Stomach (tissue), 9 donors: ENCODE measurements around the gene WDR7. TPM values are rescaled to one million over a fixed set of nuclear protein-coding genes. Genes with fewer than 3 reads are reported as not detected.

Source experiments
- DNase-seq, 2 donors: peaks; one replicate each; pipeline versions ENCODE4 v3.0.0 to v3.0.0-alpha.2; 2013 to 2019
- H3K27ac ChIP-seq, 5 donors: fragments of 200-600 bp in 4 of 5; sonication (generic) in 4 of 5; one replicate each; pipeline ENCODE4 v1.5.1; 2013 to 2019; ENCODE audit warnings: mild to moderate bottlenecking in 1 of 5, moderate library complexity in 1 of 5
- H3K27me3 ChIP-seq, 3 donors: fragments of 200-600 bp; sonication (generic); one replicate each; pipeline ENCODE4 v1.5.1; 2017 to 2019; ENCODE audit warnings: mixed run types in 1 of 3
- H3K36me3 ChIP-seq, 4 donors: fragments of 200-600 bp; sonication (generic); 1 replicate in 3 of 4; 2 replicates in 1 of 4; pipeline ENCODE4 v1.5.1; 2016 to 2019
- H3K4me1 ChIP-seq, 4 donors: fragments of 200-600 bp; sonication (generic); one replicate each; pipeline ENCODE4 v1.5.1; 2016 to 2019
- H3K4me3 ChIP-seq, 4 donors: fragments of 200-600 bp; sonication (generic) in 3 of 4; one replicate each; pipeline ENCODE4 v1.5.1; 2016 to 2019; ENCODE audit warnings: mild to moderate bottlenecking in 1 of 4
- H3K9me3 ChIP-seq, 4 donors: fragments of 200-600 bp; sonication (generic); one replicate each; pipeline ENCODE4 v1.5.1; 2016 to 2019
- CTCF ChIP-seq, 7 experiments: fragments of 450-650 bp in 4 of 7; fragments of 200-600 bp in 3 of 7; sonication (generic) in 3 of 7; IDR thresholded peaks; one replicate each; pipeline ENCODE4 v1.5.1; 2016 to 2019; ENCODE audit warnings: antibody characterized with exemption in 7 of 7, control low read depth in 2 of 7, mild to moderate bottlenecking in 1 of 7
- EP300 ChIP-seq: sonication (generic); formaldehyde crosslinking; IDR thresholded peaks from one replicate; pipeline ENCODE4 v1.6.1; 2017; ENCODE audit warnings: antibody characterized with exemption
- POLR2A ChIP-seq, 4 donors: fragments of 450-650 bp; IDR thresholded peaks; one replicate each; pipeline ENCODE4 v1.6.1; 2016; ENCODE audit warnings: antibody characterized with exemption in 4 of 4, control low read depth in 2 of 4, mild to moderate bottlenecking in 1 of 4, moderate library complexity in 1 of 4
- POLR2AphosphoS5 ChIP-seq, 3 donors: sonication (generic); formaldehyde crosslinking; IDR thresholded peaks; one replicate each; pipeline ENCODE4 v1.6.1; 2016; ENCODE audit warnings: antibody characterized with exemption in 3 of 3
- WGBS, 5 donors: extraction: QIAGEN DNeasy Blood & Tissue Kit in 3 of 5; methylation state at CpG; one replicate each; pipeline versions ENCODE4 v1.1.5 to v1.1.7; 2013 to 2018; 5-methylcytosine and 5-hydroxymethylcytosine counted together
- intact Hi-C: fragments of 100-400 bp; cut with DNase I; formaldehyde crosslinking; loops from one replicate; pipeline ENCODE4 v1.15.1; 2023; ENCODE audit warnings: low total_unique reads
- polyA plus RNA-seq, 3 donors: library from polyadenylated mRNA; stranded (reverse); fragments of 200-250 nt; gene quantifications; one replicate each; pipeline ENCODE4 v1.2.3, GENCODE V29; 2013
- small RNA-seq, 4 donors: library from RNA; depleted of rRNA; stranded (forward); fragments of <200 nt; gene quantifications; one replicate each; pipeline ENCODE3, GENCODE V24; 2016
- total RNA-seq, 5 donors: library from RNA; depleted of rRNA; stranded (reverse); fragments of >200 nt; gene quantifications; one replicate each; pipeline versions ENCODE4 v1.1.0 to v1.2.3, GENCODE V29; 2014 to 2016
- donor health status: healthy with polysubstance abuse.
- donor health status: Bipolar disorder and iron deficiency.
- donor health status: healthy.

WDR7 gene
- total and polyA plus RNA-seq, 8 donors: 1.7 to 250 (median 47.2) TPM

GRCh38 chr18:57086163-57086562 is 435.0 kb downstream of the WDR7 start:
- 86 to 98% (median 89%) methylated on average over 1 of the region's 1 CpG for WGBS, 5 donors

More at GRCh38 chr18:57086163-57086562, 435.0 kb downstream of the WDR7 start:
- Histone ChIP-seq H3K27me3 (peaks cover 0 to 29% (median under 1%) of the 10 kb centered on the region in 3 donors), H3K36me3 (no peaks in the 10 kb centered on the region), H3K4me3 (no peak overlapping the region), H3K9me3 (peaks cover 0 to 10% (median 8%) of the 10 kb centered on the region in 4 donors), H3K4me1 (no peaks in the 10 kb centered on the region), H3K27ac (no peak overlapping the region)
- TF ChIP-seq CTCF (IDR thresholded peaks at IDR 0.05) (no peak), EP300 (no peak), POLR2A (IDR thresholded peaks at IDR 0.05) (no peak), POLR2AphosphoS5 (IDR thresholded peaks at IDR 0.05) (no peak)
- no peak for DNase-seq
- intact Hi-C loops: no loop called here

Small RNAs within 50 kb of the gene (small RNA-seq; reads per million reads assigned to genes)
- gene RF00012: 0 reads per million in 4 donors
- gene RF00019: 0 reads per million in 4 donors

Other genes with a start within 250 kb of the WDR7 start
- gene TXNL1, start 12.8 kb upstream of the WDR7 start, total RNA-seq: 10 to 100 TPM in 4 of 5 donors, 1 to 10 TPM in 1; 2.6 to 54.9 (median 23.9) TPM
- gene TXNL1, start 12.8 kb upstream of the WDR7 start, polyA plus RNA-seq: 10 to 100 TPM; 62.6 to 87.1 (median 81.4) TPM